HepG2 (cell line): ENCODE data around the gene POLDIP3. TPM values are rescaled to one million over a fixed set of nuclear protein-coding genes. Genes with fewer than 3 reads are reported as not detected.

Source experiments
- AGO1 ChIP-seq: fragments of 200-400 bp; formaldehyde crosslinking; IDR thresholded peaks from 2 replicates; pipeline ENCODE4 v1.6.1; 2017; ENCODE audit warnings: mild to moderate bottlenecking, low read depth, low read length, moderate library complexity; ENCODE audit not compliant: poor library complexity, severe bottlenecking
- CENPX ChIP-seq: sonication (generic); formaldehyde crosslinking; IDR thresholded peaks from 2 replicates; pipeline ENCODE4 v1.9.0; 2021; ENCODE audit warnings: mild to moderate bottlenecking, missing genetic modification reagents, moderate library complexity
- CREM ChIP-seq, 2 experiments: sonication (generic) in 1 of 2; formaldehyde crosslinking in 1 of 2; IDR thresholded peaks; 2 replicates each; pipeline versions ENCODE4 v1.4.0 to v1.6.1; 2016 to 2020; ENCODE audit warnings: antibody characterized with exemption in 1 of 2, mild to moderate bottlenecking in 1 of 2, missing genetic modification reagents in 1 of 2
- DBP ChIP-seq: sonication (generic); formaldehyde crosslinking; IDR thresholded peaks from 2 replicates; pipeline ENCODE4 v1.4.0; 2020; ENCODE audit warnings: missing genetic modification reagents; ENCODE audit errors: not compliant biosample characterization
- FOXP4 ChIP-seq: sonication (generic); formaldehyde crosslinking; IDR thresholded peaks from 2 replicates; pipeline ENCODE4 v1.4.0; 2020; ENCODE audit warnings: missing genetic modification reagents
- LBX2 ChIP-seq: sonication (generic); formaldehyde crosslinking; IDR thresholded peaks from 2 replicates; pipeline ENCODE4 v1.5.0; 2020; ENCODE audit warnings: missing genetic modification reagents, mild to moderate bottlenecking, borderline replicate concordance
- MTA1 ChIP-seq: sonication (generic); formaldehyde crosslinking; IDR thresholded peaks from 2 replicates; pipeline ENCODE4 v1.4.0; 2020; ENCODE audit warnings: missing genetic modification reagents, mild to moderate bottlenecking, borderline replicate concordance
- NFKBIZ ChIP-seq: IDR thresholded peaks from 2 replicates; pipeline ENCODE4 v1.6.1; 2018; ENCODE audit warnings: missing genetic modification reagents, missing compliant biosample characterization
- PAX8 ChIP-seq: sonication (generic); formaldehyde crosslinking; IDR thresholded peaks from 2 replicates; pipeline ENCODE4 v1.8.0; 2022; ENCODE audit warnings: mild to moderate bottlenecking, missing genetic modification reagents, borderline replicate concordance
- REL ChIP-seq: sonication (generic); formaldehyde crosslinking; conservative IDR thresholded peaks from 2 replicates; pipeline ENCODE4 v1.8.0; 2022; ENCODE audit warnings: mild to moderate bottlenecking, missing genetic modification reagents, moderate library complexity
- RFX3 ChIP-seq: IDR thresholded peaks from 2 replicates; pipeline ENCODE4 v1.6.1; 2016; ENCODE audit warnings: missing biosample characterization, missing genetic modification reagents
- SIN3A ChIP-seq: IDR thresholded peaks from 2 replicates; pipeline ENCODE4 v1.6.1; 2011; ENCODE audit warnings: low read depth, mild to moderate bottlenecking, control low read depth, low read length, borderline replicate concordance
- SP5 ChIP-seq: IDR thresholded peaks from 2 replicates; pipeline ENCODE4 v1.6.1; 2016; ENCODE audit warnings: low read depth, borderline replicate concordance
- ZNF121 ChIP-seq: sonication (generic); formaldehyde crosslinking; IDR thresholded peaks from 2 replicates; pipeline ENCODE4 v1.5.0; 2020; ENCODE audit warnings: mild to moderate bottlenecking, missing genetic modification reagents
- ZNF142 ChIP-seq: sonication (generic); formaldehyde crosslinking; IDR thresholded peaks from 2 replicates; pipeline ENCODE4 v1.4.0; 2020; ENCODE audit warnings: missing genetic modification reagents
- ZNF205 ChIP-seq: IDR thresholded peaks from 2 replicates; pipeline ENCODE4 v1.6.1; 2018; ENCODE audit warnings: missing biosample characterization, missing genetic modification reagents
- ZNF331 ChIP-seq: sonication (generic); formaldehyde crosslinking; IDR thresholded peaks from 2 replicates; pipeline ENCODE4 v1.4.0; 2020; ENCODE audit warnings: missing genetic modification reagents
- ZNF350 ChIP-seq: sonication (generic); formaldehyde crosslinking; IDR thresholded peaks from 2 replicates; pipeline ENCODE4 v1.4.0; 2020; ENCODE audit warnings: mild to moderate bottlenecking, low read depth, missing genetic modification reagents, borderline replicate concordance
- ZNF777 ChIP-seq: sonication (generic); formaldehyde crosslinking; IDR thresholded peaks from 2 replicates; pipeline ENCODE4 v1.4.0; 2020; ENCODE audit warnings: missing genetic modification reagents
- ZSCAN31 ChIP-seq: sonication (generic); formaldehyde crosslinking; IDR thresholded peaks from 2 replicates; pipeline ENCODE4 v1.5.0; 2020; ENCODE audit warnings: low read depth, mild to moderate bottlenecking, missing genetic modification reagents
- polyA plus RNA-seq, 8 experiments: library from polyadenylated mRNA; depleted of rRNA in 3 of 8; stranded (reverse) in 7 of 8; unstranded in 1 of 8; fragments of >200 nt; fragmentation: Illumina TruSeq in 4 of 8; extraction: Trizol in 4 of 8; gene quantifications; 2 replicates each; pipeline versions ENCODE4 v1.2.1 to v1.2.3, GENCODE V29; 2011 to 2016; ENCODE audit warnings: low read depth in 4 of 8, missing spikeins in 1 of 8, mixed read lengths in 1 of 8; ENCODE audit not compliant: insufficient read depth in 1 of 8
- total RNA-seq, 5 experiments: library from RNA; depleted of rRNA; stranded (reverse); fragments of >200 nt; fragmentation: Illumina TruSeq; extraction: Trizol; gene quantifications; 2 replicates each; pipeline ENCODE4 v1.2.3, GENCODE V29; 2016; ENCODE audit warnings: low read depth in 1 of 5

The POLDIP3 gene
- total and polyA plus RNA-seq, 2 of the 13 experiments (the other 11 are each of a cell fraction or from before 2014, with no cell fraction given) = 45.8 to 47.4 TPM

GRCh38 chr22:42615092-42615859 lies 593 bp upstream of the POLDIP3 start (continued):
- peak; percentile 93 for TF ChIP-seq AGO1
- peak; percentile 88 for TF ChIP-seq CREM (IDR thresholded peaks at IDR 0.05)
- TF ChIP-seq CREM (CRISPR knock-in tag; IDR thresholded peaks at IDR 0.05) = no peak
- peak; percentile 35; the same call in 1 of the 2 replicates for TF ChIP-seq RFX3 (CRISPR knock-in tag)
- peak; percentile 91 for TF ChIP-seq NFKBIZ
- no peak for TF ChIP-seq LBX2 (CRISPR knock-in tag)
- TF ChIP-seq FOXP4 (CRISPR knock-in tag) = peak; percentile 87
- TF ChIP-seq CENPX (CRISPR knock-in tag) = no peak
- TF ChIP-seq ZSCAN31 (CRISPR knock-in tag) = peak; percentile 64; the same call in 1 of the 2 replicates
- peak; percentile 86 for TF ChIP-seq MTA1 (CRISPR knock-in tag)
- peak; percentile 96 for TF ChIP-seq REL (CRISPR knock-in tag)
- TF ChIP-seq ZNF350 (CRISPR knock-in tag) = peak; percentile 97
- TF ChIP-seq SP5 (CRISPR knock-in tag) = peak; percentile 53; the same call in 1 of the 2 replicates
- peak; percentile 84 for TF ChIP-seq ZNF142 (CRISPR knock-in tag)
- TF ChIP-seq SIN3A = peak; percentile 97
- 0 out of 2 replicates have a peak, but pooled peaks have one; percentile 18 for TF ChIP-seq ZNF121 (CRISPR knock-in tag)
- no peak for TF ChIP-seq ZNF777 (CRISPR knock-in tag)
- peak; percentile 97 for TF ChIP-seq ZNF331
- peak; percentile 95 for TF ChIP-seq ZNF205 (CRISPR knock-in tag)
- TF ChIP-seq DBP (CRISPR knock-in tag) = peak; percentile 85
- TF ChIP-seq PAX8 (CRISPR knock-in tag) = no peak
